Spleen (tissue), 7 donors: ENCODE data around the gene CACNB2.

Experiments used
- CTCF ChIP-seq, 11 experiments: fragments of 200-600 bp in 7 of 11; fragments of 450-650 bp in 4 of 11; sonication (generic) in 4 of 11; IDR thresholded peaks in 8 of 11; conservative IDR thresholded peaks in 3 of 11; 1 replicate in 7 of 11; 2 replicates in 4 of 11; pipeline versions ENCODE4 v1.4.0 to v1.8.0; 2016 to 2021; ENCODE audit warnings: antibody characterized with exemption in 11 of 11, inconsistent platforms in 4 of 11, mild to moderate bottlenecking in 1 of 11
- POLR2A ChIP-seq, 3 donors: fragments of 450-650 bp; IDR thresholded peaks; one replicate each; pipeline ENCODE4 v1.5.1; 2017; ENCODE audit warnings: antibody characterized with exemption in 3 of 3, mild to moderate bottlenecking in 1 of 3
- donor health status: DM: no; HTN: no; CAD: no; lungs with moderate emphysema.
- donor health status: DM: no; HTN: no; CAD: no.
- donor health status: DM: no; HTN: no; CAD: no.

- TF ChIP-seq CTCF (IDR thresholded peaks at IDR 0.05 in 8 of 11, conservative IDR thresholded peaks at IDR 0.05 in 3 of 11) (no peak), POLR2A (IDR thresholded peaks at IDR 0.05) (no peak)
These were observed 374.3 kb downstream of the CACNB2 start for GRCh38 chr10:18514537-18514936.
